HepG2 (cell line): ENCODE data around the gene TTC6. TPM values are rescaled to one million over a fixed set of nuclear protein-coding genes. Genes with fewer than 3 reads are reported as not detected.

Experiments
- ARNT2 ChIP-seq: sonication (generic); formaldehyde crosslinking; IDR thresholded peaks from 2 replicates; pipeline ENCODE4 v1.8.0; 2022; ENCODE audit warnings: mild to moderate bottlenecking, low read depth, missing genetic modification reagents, moderate library complexity
- BCL3 ChIP-seq: sonication (generic); formaldehyde crosslinking; IDR thresholded peaks from 2 replicates; pipeline ENCODE4 v1.5.1; 2020; ENCODE audit warnings: mild to moderate bottlenecking, missing genetic modification reagents, moderate library complexity
- CENPBD1 ChIP-seq: sonication (generic); formaldehyde crosslinking; IDR thresholded peaks from 2 replicates; pipeline ENCODE4 v1.8.0; 2022; ENCODE audit warnings: missing genetic modification reagents, low read depth, mild to moderate bottlenecking, borderline replicate concordance
- GZF1 ChIP-seq: sonication (generic); formaldehyde crosslinking; IDR thresholded peaks from 2 replicates; pipeline ENCODE4 v1.5.1; 2020; ENCODE audit warnings: mild to moderate bottlenecking, missing genetic modification reagents
- JUND ChIP-seq: sonication (generic); formaldehyde crosslinking; IDR thresholded peaks from 2 replicates; pipeline ENCODE4 v1.8.0; 2022; ENCODE audit warnings: mild to moderate bottlenecking, missing genetic modification reagents
- MEIS2 ChIP-seq: sonication (generic); formaldehyde crosslinking; IDR thresholded peaks from 2 replicates; pipeline ENCODE4 v1.9.0; 2021; ENCODE audit warnings: mild to moderate bottlenecking, missing genetic modification reagents
- RXRA ChIP-seq: sonication (generic); formaldehyde crosslinking; IDR thresholded peaks from 2 replicates; pipeline ENCODE4 v1.5.1; 2020; ENCODE audit warnings: missing genetic modification reagents
- SIX4 ChIP-seq: sonication (generic); formaldehyde crosslinking; IDR thresholded peaks from 2 replicates; pipeline ENCODE4 v1.4.0; 2020; ENCODE audit warnings: missing genetic modification reagents
- SOX5 ChIP-seq: IDR thresholded peaks from 2 replicates; pipeline ENCODE4 v1.6.1; 2016; ENCODE audit warnings: borderline replicate concordance
- THAP11 ChIP-seq: IDR thresholded peaks from 2 replicates; pipeline ENCODE4 v1.6.1; 2016; ENCODE audit warnings: missing biosample characterization, missing genetic modification reagents
- ZFP41 ChIP-seq: sonication (generic); formaldehyde crosslinking; IDR thresholded peaks from 2 replicates; pipeline ENCODE4 v1.4.0; 2020; ENCODE audit warnings: mild to moderate bottlenecking, missing genetic modification reagents, borderline replicate concordance
- ZNF33A ChIP-seq: sonication (generic); formaldehyde crosslinking; IDR thresholded peaks from 2 replicates; pipeline ENCODE4 v1.5.1; 2020; ENCODE audit warnings: missing genetic modification reagents, mild to moderate bottlenecking, moderate library complexity, borderline replicate concordance
- ZNF572 ChIP-seq: sonication (generic); formaldehyde crosslinking; IDR thresholded peaks from 2 replicates; pipeline ENCODE4 v1.5.1; 2020; ENCODE audit warnings: mild to moderate bottlenecking, missing genetic modification reagents
- ZNF607 ChIP-seq: sonication (generic); formaldehyde crosslinking; IDR thresholded peaks from 2 replicates; pipeline ENCODE4 v1.5.1; 2020; ENCODE audit warnings: missing genetic modification reagents, mild to moderate bottlenecking, borderline replicate concordance
- ZNF776 ChIP-seq: sonication (generic); formaldehyde crosslinking; IDR thresholded peaks from 2 replicates; pipeline ENCODE4 v1.4.0; 2020; ENCODE audit warnings: mild to moderate bottlenecking, missing genetic modification reagents
- ZNF788 ChIP-seq: sonication (generic); formaldehyde crosslinking; IDR thresholded peaks from 2 replicates; pipeline ENCODE4 v1.5.0; 2020; ENCODE audit warnings: mild to moderate bottlenecking, missing genetic modification reagents, borderline replicate concordance
- polyA plus RNA-seq, 8 experiments: library from polyadenylated mRNA; depleted of rRNA in 3 of 8; stranded (reverse) in 7 of 8; unstranded in 1 of 8; fragments of >200 nt; fragmentation: Illumina TruSeq in 4 of 8; extraction: Trizol in 4 of 8; gene quantifications; 2 replicates each; pipeline versions ENCODE4 v1.2.1 to v1.2.3, GENCODE V29; 2011 to 2016; ENCODE audit warnings: low read depth in 4 of 8, missing spikeins in 1 of 8, mixed read lengths in 1 of 8; ENCODE audit not compliant: insufficient read depth in 1 of 8
- total RNA-seq, 5 experiments: library from RNA; depleted of rRNA; stranded (reverse); fragments of >200 nt; fragmentation: Illumina TruSeq; extraction: Trizol; gene quantifications; 2 replicates each; pipeline ENCODE4 v1.2.3, GENCODE V29; 2016; ENCODE audit warnings: low read depth in 1 of 5
- TF ChIP-seq, protein P1 (sequence below): sonication (generic); formaldehyde crosslinking; IDR thresholded peaks from 2 replicates; pipeline ENCODE4 v1.4.0; 2020; ENCODE audit warnings: mild to moderate bottlenecking, low read depth, missing genetic modification reagents
- TF ChIP-seq, protein P2 (sequence below): sonication (generic); formaldehyde crosslinking; IDR thresholded peaks from 2 replicates; pipeline ENCODE4 v1.4.0; 2020; ENCODE audit warnings: missing genetic modification reagents, mild to moderate bottlenecking, borderline replicate concordance
- TF ChIP-seq, protein P3 (sequence below): sonication (generic); formaldehyde crosslinking; IDR thresholded peaks from 2 replicates; pipeline ENCODE4 v1.4.0; 2020; ENCODE audit warnings: missing genetic modification reagents, borderline replicate concordance

The TTC6 gene
- total and polyA plus RNA-seq, 2 of the 13 experiments (the other 11 are each of a cell fraction or from before 2014, with no cell fraction given) = 9.3 to 27.4 TPM

GRCh38 chr14:37585971-37586796 lies 9.2 kb upstream of the TTC6 start (continued):
- TF ChIP-seq CENPBD1 (CRISPR knock-in tag) = no peak
- TF ChIP-seq ZFP41 (CRISPR knock-in tag) = 0 out of 2 replicates have a peak, but pooled peaks have one; percentile 44
- TF ChIP-seq RXRA (CRISPR knock-in tag) = no peak
- TF ChIP-seq MEIS2 = no peak
- peak; percentile 32; the same call in 1 of the 2 replicates for TF ChIP-seq ZNF788
- TF ChIP-seq ZNF572 (CRISPR knock-in tag) = no peak
- TF ChIP-seq ZNF776 (CRISPR knock-in tag) = no peak
- TF ChIP-seq ZNF33A (CRISPR knock-in tag) = no peak
- TF ChIP-seq GZF1 (CRISPR knock-in tag) = no peak; the same call in 1 of the 2 replicates
- TF ChIP-seq SIX4 = no peak
- no peak for TF ChIP-seq THAP11 (CRISPR knock-in tag)
- TF ChIP-seq, protein P1, sequence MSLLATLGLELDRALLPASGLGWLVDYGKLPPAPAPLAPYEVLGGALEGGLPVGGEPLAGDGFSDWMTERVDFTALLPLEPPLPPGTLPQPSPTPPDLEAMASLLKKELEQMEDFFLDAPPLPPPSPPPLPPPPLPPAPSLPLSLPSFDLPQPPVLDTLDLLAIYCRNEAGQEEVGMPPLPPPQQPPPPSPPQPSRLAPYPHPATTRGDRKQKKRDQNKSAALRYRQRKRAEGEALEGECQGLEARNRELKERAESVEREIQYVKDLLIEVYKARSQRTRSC (CRISPR knock-in tag) = no peak
- TF ChIP-seq ARNT2 (CRISPR knock-in tag) = 0 out of 2 replicates have a peak, but pooled peaks have one; percentile 14
- TF ChIP-seq, protein P2, sequence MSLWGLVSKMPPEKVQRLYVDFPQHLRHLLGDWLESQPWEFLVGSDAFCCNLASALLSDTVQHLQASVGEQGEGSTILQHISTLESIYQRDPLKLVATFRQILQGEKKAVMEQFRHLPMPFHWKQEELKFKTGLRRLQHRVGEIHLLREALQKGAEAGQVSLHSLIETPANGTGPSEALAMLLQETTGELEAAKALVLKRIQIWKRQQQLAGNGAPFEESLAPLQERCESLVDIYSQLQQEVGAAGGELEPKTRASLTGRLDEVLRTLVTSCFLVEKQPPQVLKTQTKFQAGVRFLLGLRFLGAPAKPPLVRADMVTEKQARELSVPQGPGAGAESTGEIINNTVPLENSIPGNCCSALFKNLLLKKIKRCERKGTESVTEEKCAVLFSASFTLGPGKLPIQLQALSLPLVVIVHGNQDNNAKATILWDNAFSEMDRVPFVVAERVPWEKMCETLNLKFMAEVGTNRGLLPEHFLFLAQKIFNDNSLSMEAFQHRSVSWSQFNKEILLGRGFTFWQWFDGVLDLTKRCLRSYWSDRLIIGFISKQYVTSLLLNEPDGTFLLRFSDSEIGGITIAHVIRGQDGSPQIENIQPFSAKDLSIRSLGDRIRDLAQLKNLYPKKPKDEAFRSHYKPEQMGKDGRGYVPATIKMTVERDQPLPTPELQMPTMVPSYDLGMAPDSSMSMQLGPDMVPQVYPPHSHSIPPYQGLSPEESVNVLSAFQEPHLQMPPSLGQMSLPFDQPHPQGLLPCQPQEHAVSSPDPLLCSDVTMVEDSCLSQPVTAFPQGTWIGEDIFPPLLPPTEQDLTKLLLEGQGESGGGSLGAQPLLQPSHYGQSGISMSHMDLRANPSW (CRISPR knock-in tag) = 0 out of 2 replicates have a peak, but pooled peaks have one; percentile 60
- TF ChIP-seq ZNF607 = peak; percentile 48; the same call in 1 of the 2 replicates
- TF ChIP-seq SOX5 (CRISPR knock-in tag) = no peak
- TF ChIP-seq JUND = no peak
- TF ChIP-seq, protein P3, sequence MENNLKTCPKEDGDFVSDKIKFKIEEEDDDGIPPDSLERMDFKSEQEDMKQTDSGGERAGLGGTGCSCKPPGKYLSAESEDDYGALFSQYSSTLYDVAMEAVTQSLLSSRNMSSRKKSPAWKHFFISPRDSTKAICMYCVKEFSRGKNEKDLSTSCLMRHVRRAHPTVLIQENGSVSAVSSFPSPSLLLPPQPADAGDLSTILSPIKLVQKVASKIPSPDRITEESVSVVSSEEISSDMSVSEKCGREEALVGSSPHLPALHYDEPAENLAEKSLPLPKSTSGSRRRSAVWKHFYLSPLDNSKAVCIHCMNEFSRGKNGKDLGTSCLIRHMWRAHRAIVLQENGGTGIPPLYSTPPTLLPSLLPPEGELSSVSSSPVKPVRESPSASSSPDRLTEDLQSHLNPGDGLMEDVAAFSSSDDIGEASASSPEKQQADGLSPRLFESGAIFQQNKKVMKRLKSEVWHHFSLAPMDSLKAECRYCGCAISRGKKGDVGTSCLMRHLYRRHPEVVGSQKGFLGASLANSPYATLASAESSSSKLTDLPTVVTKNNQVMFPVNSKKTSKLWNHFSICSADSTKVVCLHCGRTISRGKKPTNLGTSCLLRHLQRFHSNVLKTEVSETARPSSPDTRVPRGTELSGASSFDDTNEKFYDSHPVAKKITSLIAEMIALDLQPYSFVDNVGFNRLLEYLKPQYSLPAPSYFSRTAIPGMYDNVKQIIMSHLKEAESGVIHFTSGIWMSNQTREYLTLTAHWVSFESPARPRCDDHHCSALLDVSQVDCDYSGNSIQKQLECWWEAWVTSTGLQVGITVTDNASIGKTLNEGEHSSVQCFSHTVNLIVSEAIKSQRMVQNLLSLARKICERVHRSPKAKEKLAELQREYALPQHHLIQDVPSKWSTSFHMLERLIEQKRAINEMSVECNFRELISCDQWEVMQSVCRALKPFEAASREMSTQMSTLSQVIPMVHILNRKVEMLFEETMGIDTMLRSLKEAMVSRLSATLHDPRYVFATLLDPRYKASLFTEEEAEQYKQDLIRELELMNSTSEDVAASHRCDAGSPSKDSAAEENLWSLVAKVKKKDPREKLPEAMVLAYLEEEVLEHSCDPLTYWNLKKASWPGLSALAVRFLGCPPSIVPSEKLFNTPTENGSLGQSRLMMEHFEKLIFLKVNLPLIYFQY (CRISPR knock-in tag) = no peak
- no peak for TF ChIP-seq BCL3
